NT2/D1 (cell line): ENCODE data around the gene GFOD2.

Experiments
- SUZ12 ChIP-seq: IDR thresholded peaks from 2 replicates; pipeline ENCODE4 v1.6.1; 2011; ENCODE audit not compliant: insufficient read length, insufficient read depth; ENCODE audit errors: extremely low read depth
- YY1 ChIP-seq: IDR thresholded peaks from 2 replicates; pipeline ENCODE4 v1.6.1; 2011; ENCODE audit not compliant: insufficient read length, insufficient read depth

DNA sequence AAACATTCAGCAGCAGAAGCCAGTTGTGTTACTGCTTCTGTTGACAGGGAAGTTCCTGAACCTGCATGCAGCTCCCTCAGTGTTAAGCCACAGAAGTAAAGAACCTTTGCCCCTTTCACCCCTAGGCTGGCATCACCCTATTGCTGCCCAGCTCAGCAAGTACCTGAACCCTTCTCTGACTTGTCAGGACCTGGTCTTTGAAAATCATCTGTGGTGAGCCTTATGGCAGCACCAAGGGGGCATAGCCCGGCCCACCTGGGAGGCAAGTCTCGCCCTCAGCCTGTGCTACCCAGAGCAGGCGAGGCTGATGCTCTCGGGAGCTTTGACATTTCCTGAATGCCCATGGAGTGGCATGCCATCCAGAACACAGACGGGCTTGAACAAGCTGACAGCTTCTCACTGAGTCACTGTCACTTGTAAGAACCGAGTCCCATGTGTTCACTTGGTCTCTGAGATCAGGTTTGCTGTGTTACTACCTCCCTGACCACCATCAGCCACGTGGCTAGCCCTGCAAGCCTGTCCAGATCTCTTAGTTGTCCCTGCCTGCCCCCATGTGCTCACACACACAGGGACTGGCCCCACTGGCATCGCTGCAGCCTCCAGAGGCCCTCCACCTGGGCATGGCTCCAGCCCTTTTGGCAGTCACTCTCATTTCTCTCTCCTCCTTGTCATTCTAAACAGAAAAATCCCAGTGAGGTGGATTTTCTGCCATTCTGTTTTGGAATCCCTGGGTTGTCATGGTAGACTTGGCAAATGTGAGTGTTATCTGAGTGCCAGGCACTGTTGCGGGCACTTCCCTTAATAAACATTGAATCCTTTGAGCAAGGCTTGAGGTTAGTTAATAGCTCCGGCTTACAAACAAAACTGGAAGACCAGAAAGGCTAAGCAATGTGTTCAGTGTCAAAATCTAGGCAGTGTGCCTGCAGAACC lies 77.1 kb downstream of the GFOD2 start:
- TF ChIP-seq SUZ12 = no peak
- no peak for TF ChIP-seq YY1
